PFSK-1 (cell line): ENCODE data around the gene CD276.
A peak's percentile ranks its signal among the peaks of the same experiment; 100 is the strongest.

Experiments
- FOXP2 ChIP-seq: optimal IDR thresholded peaks from 2 replicates; pipeline ENCODE3; 2011; ENCODE audit warnings: borderline replicate concordance, control low read depth, inconsistent platforms; ENCODE audit not compliant: insufficient read depth; ENCODE audit errors: extremely low read length, extremely low read depth
- REST ChIP-seq, 2 experiments: IDR thresholded peaks; 2 replicates each; pipeline versions ENCODE4 v1.6.1 to v1.8.0; 2011 to 2012; ENCODE audit warnings: low read depth in 2 of 2, low read length in 2 of 2, control low read depth in 1 of 2, inconsistent platforms in 1 of 2, mild to moderate bottlenecking in 1 of 2, moderate library complexity in 1 of 2; ENCODE audit not compliant: insufficient read depth in 1 of 2
- SIN3A ChIP-seq: IDR thresholded peaks from 2 replicates; pipeline ENCODE4 v1.6.1; 2012; ENCODE audit warnings: mild to moderate bottlenecking, low read length, moderate library complexity, borderline replicate concordance; ENCODE audit not compliant: insufficient read depth

GRCh38 chr15:73686781-73687256, 2.6 kb downstream of the CD276 start:
- peak; percentile 11 for TF ChIP-seq FOXP2
- TF ChIP-seq SIN3A = no peak; the same call in 1 of the 2 replicates
- TF ChIP-seq REST (IDR thresholded peaks at IDR 0.05; ENCODE audit: insufficient read depth in 1 of 2, low read depth in 2 of 2, low read length in 2 of 2) = no peak
